Measurements from ENCODE around the gene CD3E.
A peak's percentile ranks its signal among the peaks of the same experiment; 100 is the strongest.

Gene CD3E

DNA sequence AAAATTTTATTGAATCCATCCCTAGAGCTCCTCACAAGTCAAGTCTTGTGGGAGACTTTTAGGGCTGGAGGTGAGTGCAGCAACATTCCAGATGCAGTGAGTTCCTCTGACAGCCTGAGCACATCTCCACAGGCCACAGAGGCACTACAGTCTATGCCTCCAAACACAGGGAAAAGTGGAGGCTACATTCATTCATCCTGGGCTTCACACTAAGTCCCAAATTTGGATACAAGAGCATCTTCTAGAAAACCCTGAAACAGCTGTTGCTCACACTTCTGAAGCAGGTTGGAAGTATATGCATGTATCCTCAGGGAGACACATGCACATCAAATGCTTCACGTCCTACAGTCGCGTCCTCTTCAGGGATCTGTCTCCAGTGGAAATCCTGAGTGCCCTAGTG, 36.7 kb downstream of the CD3E start:
- no peak overlapping the region for H3K27ac ChIP-seq
- TF ChIP-seq, protein P1, sequence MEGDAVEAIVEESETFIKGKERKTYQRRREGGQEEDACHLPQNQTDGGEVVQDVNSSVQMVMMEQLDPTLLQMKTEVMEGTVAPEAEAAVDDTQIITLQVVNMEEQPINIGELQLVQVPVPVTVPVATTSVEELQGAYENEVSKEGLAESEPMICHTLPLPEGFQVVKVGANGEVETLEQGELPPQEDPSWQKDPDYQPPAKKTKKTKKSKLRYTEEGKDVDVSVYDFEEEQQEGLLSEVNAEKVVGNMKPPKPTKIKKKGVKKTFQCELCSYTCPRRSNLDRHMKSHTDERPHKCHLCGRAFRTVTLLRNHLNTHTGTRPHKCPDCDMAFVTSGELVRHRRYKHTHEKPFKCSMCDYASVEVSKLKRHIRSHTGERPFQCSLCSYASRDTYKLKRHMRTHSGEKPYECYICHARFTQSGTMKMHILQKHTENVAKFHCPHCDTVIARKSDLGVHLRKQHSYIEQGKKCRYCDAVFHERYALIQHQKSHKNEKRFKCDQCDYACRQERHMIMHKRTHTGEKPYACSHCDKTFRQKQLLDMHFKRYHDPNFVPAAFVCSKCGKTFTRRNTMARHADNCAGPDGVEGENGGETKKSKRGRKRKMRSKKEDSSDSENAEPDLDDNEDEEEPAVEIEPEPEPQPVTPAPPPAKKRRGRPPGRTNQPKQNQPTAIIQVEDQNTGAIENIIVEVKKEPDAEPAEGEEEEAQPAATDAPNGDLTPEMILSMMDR (conservative IDR thresholded peaks at IDR 0.05) = no peak

DNA sequence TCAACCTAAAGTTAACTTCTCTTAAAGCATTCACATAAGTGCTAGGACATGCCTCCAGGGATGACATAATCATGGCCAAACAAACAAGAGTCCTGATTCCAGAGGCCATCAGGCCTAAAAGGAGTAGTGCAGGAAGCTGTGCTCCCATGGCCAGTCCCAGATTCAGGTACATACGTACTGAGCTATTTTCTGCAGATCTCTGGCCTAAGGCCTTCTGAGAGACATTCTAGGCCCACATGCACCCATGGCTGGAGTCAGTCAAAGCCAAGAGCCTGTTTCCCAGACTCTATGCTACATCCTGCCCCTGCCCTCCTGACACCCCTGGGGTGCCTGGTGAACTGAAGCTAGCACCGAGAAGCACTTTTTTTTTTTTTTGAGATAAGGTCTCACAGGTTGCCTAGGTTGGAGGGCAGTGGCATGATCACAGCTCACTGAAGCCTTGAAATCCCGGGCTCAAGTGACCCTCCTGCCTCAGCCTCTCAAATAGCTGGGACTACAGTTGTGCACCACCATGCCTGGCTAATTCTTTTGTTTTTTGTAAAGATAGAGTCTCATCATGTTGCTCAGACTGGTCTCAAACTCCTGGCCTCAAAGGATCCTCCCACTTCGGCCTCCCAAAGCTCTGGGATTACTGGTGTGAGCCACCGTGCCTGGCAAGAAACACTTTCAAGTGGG, 37.4 kb downstream of the CD3E start:
- TF ChIP-seq, protein P1 (conservative IDR thresholded peaks at IDR 0.05) = no peak

DNA sequence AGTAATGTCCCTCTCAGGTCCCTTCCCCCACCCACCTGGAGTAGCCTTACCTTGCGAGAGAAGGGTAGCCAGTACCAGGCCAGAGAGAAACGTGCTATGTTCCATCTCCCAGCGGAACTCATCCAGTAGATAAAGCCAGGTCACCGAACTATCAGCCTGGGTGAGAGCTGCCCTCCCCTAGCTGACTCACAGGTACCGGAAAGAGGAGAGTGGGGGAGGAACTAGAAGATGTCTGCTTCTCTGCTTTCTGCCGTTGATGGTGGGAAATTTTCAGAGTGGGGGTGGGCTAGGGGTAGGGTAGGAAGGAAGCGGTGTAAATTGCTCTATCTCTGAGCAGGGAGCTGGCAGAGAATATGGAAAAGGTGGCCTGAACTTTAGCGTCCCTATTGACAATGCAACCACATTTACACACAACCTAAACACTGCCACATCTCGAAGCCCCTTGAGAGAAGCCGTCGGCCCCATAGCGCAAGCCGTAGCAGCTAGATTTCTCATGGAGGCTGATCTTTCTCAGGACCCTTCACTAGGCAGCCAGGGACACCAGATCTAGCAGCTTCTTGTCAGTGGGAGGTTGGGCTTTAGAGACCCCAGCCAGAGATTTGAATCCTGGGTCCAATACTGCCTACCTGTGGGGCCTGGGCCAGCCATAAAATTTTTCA, 38.1 kb downstream of the CD3E start, which contains the start of gene CD3D:
TSS of gene CD3D (minus strand) at position 203 of the 659 bp plus-strand sequence. CDS start at position 105, 98 bp downstream.
- TF ChIP-seq, protein P1 (conservative IDR thresholded peaks at IDR 0.05) = no peak
- H3K27ac ChIP-seq = no peak within 1 kb of the TSS

More for the DNA sequence above, 37.4 kb downstream of the CD3E start:
- H3K27ac ChIP-seq = no peak overlapping the region

DNA sequence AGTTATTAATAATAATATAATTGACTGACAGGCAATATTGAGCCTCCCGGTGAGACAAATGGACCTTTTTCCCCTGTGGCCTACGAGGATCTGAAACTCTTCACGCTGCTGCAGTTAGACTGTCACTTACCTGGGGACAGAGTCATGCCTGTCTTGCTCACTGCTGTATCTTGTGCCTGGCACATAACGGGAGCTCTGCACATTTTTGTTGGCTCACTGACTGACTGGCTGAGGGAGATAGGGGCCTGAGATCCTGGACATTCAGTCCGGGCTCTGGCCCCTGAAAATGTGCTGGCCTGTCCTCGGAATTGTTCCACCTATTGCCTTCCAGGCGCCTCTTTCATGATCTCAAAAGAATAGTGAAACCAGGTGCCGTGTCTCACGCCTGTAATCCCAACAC, 38.7 kb downstream of the CD3E start:
- TF ChIP-seq, protein P1 (conservative IDR thresholded peaks at IDR 0.05) = no peak
- H3K27ac ChIP-seq = no peak overlapping the region

DNA sequence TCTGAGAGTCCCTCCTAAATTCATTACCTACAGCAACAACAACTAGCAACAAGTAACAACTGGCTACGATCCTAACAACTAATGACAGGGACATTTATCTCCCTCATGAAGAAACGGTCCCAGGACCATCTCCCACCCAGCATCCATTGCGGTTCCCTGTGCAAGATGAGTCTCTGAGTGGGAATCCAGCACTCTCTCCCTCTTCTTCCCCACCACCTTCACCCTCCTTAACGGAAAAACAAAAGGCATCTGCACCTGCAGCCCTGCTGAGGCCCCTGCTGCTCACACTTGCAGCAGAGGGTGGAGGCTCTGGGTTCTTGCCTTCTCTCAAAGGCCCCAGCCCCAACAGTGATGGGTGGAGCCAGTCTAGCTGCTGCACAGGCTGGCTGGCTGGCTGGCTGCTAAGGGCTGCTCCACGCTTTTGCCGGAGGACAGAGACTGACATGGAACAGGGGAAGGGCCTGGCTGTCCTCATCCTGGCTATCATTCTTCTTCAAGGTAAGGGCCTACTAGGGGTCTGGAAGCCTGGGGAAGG, 39.5 kb downstream of the CD3E start, which contains the start of gene CD3G:
TSS of gene CD3G (plus strand) at position 364 of the 535 bp plus-strand sequence. CDS start at position 444, 80 bp downstream.
- TF ChIP-seq, protein P1 (conservative IDR thresholded peaks at IDR 0.05) = no peak
- H3K27ac ChIP-seq = no peak within 1 kb of the TSS

DNA sequence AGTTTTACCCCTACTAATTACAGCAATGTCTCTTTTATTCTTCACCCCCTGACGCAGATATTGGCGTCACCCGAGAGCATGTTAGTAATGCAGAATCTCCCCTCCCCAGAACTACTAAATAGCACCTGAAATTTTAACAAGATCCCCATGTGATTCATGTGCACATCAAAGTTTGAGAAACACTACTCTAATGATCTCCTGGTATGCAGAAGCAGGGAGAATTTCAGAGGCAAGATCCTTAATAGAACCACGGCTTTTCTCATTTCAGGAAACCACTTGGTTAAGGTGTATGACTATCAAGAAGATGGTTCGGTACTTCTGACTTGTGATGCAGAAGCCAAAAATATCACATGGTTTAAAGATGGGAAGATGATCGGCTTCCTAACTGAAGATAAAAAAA, 44.9 kb downstream of the CD3E start:
- TF ChIP-seq, protein P1 (conservative IDR thresholded peaks at IDR 0.05) = no peak
- H3K27ac ChIP-seq = no peak overlapping the region

DNA sequence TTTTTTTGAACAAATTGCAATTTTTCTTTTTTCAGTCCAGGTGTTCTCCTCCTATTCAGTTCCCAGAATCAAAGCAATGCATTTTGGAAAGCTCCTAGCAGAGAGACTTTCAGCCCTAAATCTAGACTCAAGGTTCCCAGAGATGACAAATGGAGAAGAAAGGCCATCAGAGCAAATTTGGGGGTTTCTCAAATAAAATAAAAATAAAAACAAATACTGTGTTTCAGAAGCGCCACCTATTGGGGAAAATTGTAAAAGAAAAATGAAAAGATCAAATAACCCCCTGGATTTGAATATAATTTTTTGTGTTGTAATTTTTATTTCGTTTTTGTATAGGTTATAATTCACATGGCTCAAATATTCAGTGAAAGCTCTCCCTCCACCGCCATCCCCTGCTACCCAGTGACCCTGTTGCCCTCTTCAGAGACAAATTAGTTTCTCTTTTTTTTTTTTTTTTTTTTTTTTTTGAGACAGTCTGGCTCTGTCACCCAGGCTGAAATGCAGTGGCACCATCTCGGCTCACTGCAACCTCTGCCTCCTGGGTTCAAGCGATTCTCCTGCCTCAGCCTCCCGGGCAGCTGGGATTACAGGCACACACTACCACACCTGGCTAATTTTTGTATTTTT, 48.7 kb downstream of the CD3E start:
- TF ChIP-seq, protein P1 (conservative IDR thresholded peaks at IDR 0.05) = peak; percentile 78
- H3K27ac ChIP-seq = no peak overlapping the region

Measured in VCaP (cell line).